Measurements from ENCODE around the gene BAZ2B. TPM values are rescaled to one million over a fixed set of nuclear protein-coding genes. Genes with fewer than 3 reads are reported as not detected.

Gene BAZ2B
- total RNA-seq, 2 donors from 2014 or later = 53.1 to 64.1 TPM

DNA sequence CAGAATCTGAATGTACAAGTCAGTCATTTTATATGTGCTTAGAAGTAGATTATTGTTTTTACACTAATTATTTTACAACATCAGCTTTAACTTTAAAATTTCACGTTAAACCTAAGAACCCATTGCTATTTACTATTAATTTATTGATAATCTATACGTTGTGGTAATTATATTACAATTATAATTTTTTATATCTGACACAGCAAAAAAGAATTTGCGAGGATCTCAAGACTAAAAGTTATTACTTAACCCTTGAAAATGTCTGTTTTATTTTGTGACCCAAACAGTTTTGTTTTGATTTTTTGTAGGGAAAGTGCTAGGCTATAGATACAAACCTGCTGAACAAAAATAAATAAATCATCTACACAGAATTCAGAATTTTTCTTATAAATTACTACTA is 30.3 kb downstream of the BAZ2B start:
- H3K4me1 ChIP-seq (ENCODE audit: control insufficient read depth, insufficient read depth, low read length) = no peaks in the 10 kb centered on the region
- no peak for DNase-seq
- Mint-ChIP-seq H3K4me1 (no peaks in the 10 kb centered on the region), H3K36me3 (ENCODE audit: low read depth) (peaks cover 29% of the 10 kb centered on the region), H3K4me3 (no peak overlapping the region), H3K27me3 (ENCODE audit: insufficient read depth) (no peaks in the 10 kb centered on the region), H3K27ac (no peak overlapping the region), H3K9me3 (peaks cover 10% of the 10 kb centered on the region)
- peaks cover 10% of the 10 kb centered on the region for H3K36me3 ChIP-seq (ENCODE audit: control insufficient read depth, insufficient read depth, low read length)
- no peak overlapping the region for H3K4me3 ChIP-seq (ENCODE audit: low read length)
- no peak overlapping the region for H3K27ac ChIP-seq (ENCODE audit: low read depth, low read length)
- H3K9ac ChIP-seq (ENCODE audit: extremely low read depth, low read length, poor library complexity, severe bottlenecking) = no peak overlapping the region
- no peaks in the 10 kb centered on the region for H3K27me3 ChIP-seq (ENCODE audit: control insufficient read depth, insufficient read depth, low read length, poor library complexity, severe bottlenecking)
- peaks cover 16% of the 10 kb centered on the region for H3K9me3 ChIP-seq (ENCODE audit: control insufficient read depth, low read length)
- WGBS, 2 experiments (ENCODE audit: insufficient coverage in 1 of 2, insufficient read length in 1 of 2) = no CpG with 5 or more reads among the region's 3 CpGs
- TF ChIP-seq, protein P1, sequence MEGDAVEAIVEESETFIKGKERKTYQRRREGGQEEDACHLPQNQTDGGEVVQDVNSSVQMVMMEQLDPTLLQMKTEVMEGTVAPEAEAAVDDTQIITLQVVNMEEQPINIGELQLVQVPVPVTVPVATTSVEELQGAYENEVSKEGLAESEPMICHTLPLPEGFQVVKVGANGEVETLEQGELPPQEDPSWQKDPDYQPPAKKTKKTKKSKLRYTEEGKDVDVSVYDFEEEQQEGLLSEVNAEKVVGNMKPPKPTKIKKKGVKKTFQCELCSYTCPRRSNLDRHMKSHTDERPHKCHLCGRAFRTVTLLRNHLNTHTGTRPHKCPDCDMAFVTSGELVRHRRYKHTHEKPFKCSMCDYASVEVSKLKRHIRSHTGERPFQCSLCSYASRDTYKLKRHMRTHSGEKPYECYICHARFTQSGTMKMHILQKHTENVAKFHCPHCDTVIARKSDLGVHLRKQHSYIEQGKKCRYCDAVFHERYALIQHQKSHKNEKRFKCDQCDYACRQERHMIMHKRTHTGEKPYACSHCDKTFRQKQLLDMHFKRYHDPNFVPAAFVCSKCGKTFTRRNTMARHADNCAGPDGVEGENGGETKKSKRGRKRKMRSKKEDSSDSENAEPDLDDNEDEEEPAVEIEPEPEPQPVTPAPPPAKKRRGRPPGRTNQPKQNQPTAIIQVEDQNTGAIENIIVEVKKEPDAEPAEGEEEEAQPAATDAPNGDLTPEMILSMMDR (conservative IDR thresholded peaks at IDR 0.05) = no peak

DNA sequence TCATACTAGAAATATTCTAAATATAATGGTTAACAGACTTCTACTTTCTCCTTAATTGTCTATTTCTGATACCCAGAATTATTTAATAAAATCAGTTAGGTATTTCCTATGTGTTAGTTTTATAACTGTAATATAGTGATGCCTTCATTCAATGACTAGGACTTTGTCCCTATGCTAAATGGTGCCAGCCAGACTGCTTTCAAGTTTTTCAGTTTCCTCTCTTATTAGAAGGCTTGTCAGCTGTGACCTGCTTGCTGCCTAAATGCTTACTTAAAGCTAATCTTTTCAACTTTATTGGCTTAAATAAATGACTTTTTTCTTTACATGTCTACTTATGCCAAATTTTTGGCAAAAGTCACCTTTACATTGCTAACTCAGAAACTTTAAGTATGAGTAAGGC is 30.7 kb downstream of the BAZ2B start:
- Mint-ChIP-seq H3K27ac (no peak overlapping the region), H3K36me3 (ENCODE audit: low read depth) (peaks cover 32% of the 10 kb centered on the region), H3K9me3 (peaks cover 13% of the 10 kb centered on the region), H3K4me3 (no peak overlapping the region), H3K4me1 (no peaks in the 10 kb centered on the region), H3K27me3 (ENCODE audit: insufficient read depth) (no peaks in the 10 kb centered on the region)
- Histone ChIP-seq H3K9me3 (ENCODE audit: control insufficient read depth, low read length) (peaks cover 16% of the 10 kb centered on the region), H3K4me1 (ENCODE audit: control insufficient read depth, insufficient read depth, low read length) (no peaks in the 10 kb centered on the region), H3K4me3 (ENCODE audit: low read length) (no peak overlapping the region), H3K27me3 (ENCODE audit: control insufficient read depth, insufficient read depth, low read length, poor library complexity, severe bottlenecking) (no peaks in the 10 kb centered on the region), H3K27ac (ENCODE audit: low read depth, low read length) (no peak overlapping the region), H3K9ac (ENCODE audit: extremely low read depth, low read length, poor library complexity, severe bottlenecking) (no peak overlapping the region), H3K36me3 (ENCODE audit: control insufficient read depth, insufficient read depth, low read length) (peaks cover 10% of the 10 kb centered on the region)
- no peak for DNase-seq
- TF ChIP-seq, protein P1 (conservative IDR thresholded peaks at IDR 0.05) = no peak

DNA sequence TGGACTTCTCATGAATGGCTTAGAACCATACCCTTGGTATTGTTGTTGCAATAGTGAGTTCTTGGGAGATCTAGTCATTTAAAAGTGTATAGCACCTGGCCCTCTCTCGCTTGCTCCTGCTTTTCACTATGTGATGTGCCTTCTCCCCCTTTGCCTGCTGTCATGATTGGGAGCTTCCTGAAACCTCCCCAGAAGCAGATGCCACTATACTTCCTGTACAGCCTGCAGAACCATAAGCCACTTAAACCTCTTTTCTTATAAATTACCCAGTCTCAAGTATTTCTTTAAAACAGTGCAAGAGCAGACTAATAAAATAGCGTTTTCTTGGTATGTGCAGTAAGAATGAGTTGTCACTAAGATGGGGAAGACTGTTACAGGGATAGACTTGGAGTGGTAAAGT is 31.6 kb downstream of the BAZ2B start:
- no peak overlapping the region for H3K27ac Mint-ChIP-seq

More for the DNA sequence above, 31.6 kb downstream of the BAZ2B start:
- WGBS, 2 experiments (ENCODE audit: insufficient coverage in 1 of 2, insufficient read length in 1 of 2) = 88 to 100% methylated on average over 2 of the region's 2 CpGs
- DNase-seq = no peak
- no peak overlapping the region for H3K27ac ChIP-seq (ENCODE audit: low read depth, low read length)
- no peaks in the 10 kb centered on the region for H3K4me1 ChIP-seq (ENCODE audit: control insufficient read depth, insufficient read depth, low read length)
- peaks cover 10% of the 10 kb centered on the region for H3K36me3 ChIP-seq (ENCODE audit: control insufficient read depth, insufficient read depth, low read length)
- H3K27me3 Mint-ChIP-seq (ENCODE audit: insufficient read depth) = no peaks in the 10 kb centered on the region
- no peak overlapping the region for H3K9ac ChIP-seq (ENCODE audit: extremely low read depth, low read length, poor library complexity, severe bottlenecking)
- H3K4me3 ChIP-seq (ENCODE audit: low read length) = no peak overlapping the region
- H3K36me3 Mint-ChIP-seq (ENCODE audit: low read depth) = peaks cover 38% of the 10 kb centered on the region
- peaks cover 20% of the 10 kb centered on the region for H3K9me3 Mint-ChIP-seq
- no peak overlapping the region for H3K4me3 Mint-ChIP-seq
- peaks cover 16% of the 10 kb centered on the region for H3K9me3 ChIP-seq (ENCODE audit: control insufficient read depth, low read length)
- H3K27me3 ChIP-seq (ENCODE audit: control insufficient read depth, insufficient read depth, low read length, poor library complexity, severe bottlenecking) = no peaks in the 10 kb centered on the region
- TF ChIP-seq, protein P1 (conservative IDR thresholded peaks at IDR 0.05) = no peak
- H3K4me1 Mint-ChIP-seq = no peaks in the 10 kb centered on the region
